Measurements from ENCODE around the gene SGMS2. TPM values are rescaled to one million over a fixed set of nuclear protein-coding genes. Genes with fewer than 3 reads are reported as not detected.

The SGMS2 gene
- total and polyA plus RNA-seq, 10 of the 15 experiments (the other 5 are each of a cell fraction or from before 2014, with no cell fraction given), result under 0.01 to 3.2 (median 0.17) TPM; not detected in 4

- TF ChIP-seq MTA3 (IDR thresholded peaks at IDR 0.05; ENCODE audit: borderline replicate concordance, low read length) (no peak), POU2F2 (IDR thresholded peaks at IDR 0.05; ENCODE audit: borderline replicate concordance, low read depth, low read length) (no peak), NRF1 (conservative IDR thresholded peaks at IDR 0.05; ENCODE audit: low read depth, low read length) (no peak), CTCF (IDR thresholded peaks at IDR 0.05 in 2 of 3, conservative IDR thresholded peaks at IDR 0.05 in 1 of 3; ENCODE audit: control insufficient read depth in 2 of 3, extremely low read depth in 1 of 3, insufficient read depth in 1 of 3, low read depth in 3 of 3, low read length in 3 of 3) (no peak), CBFB (IDR thresholded peaks at IDR 0.05; ENCODE audit: low read depth) (no peak), POLR2A (IDR thresholded peaks at IDR 0.05; ENCODE audit: low read depth, low read length) (no peak), NFIC (IDR thresholded peaks at IDR 0.05; ENCODE audit: low read depth, low read length) (no peak), BCL3 (IDR thresholded peaks at IDR 0.05; ENCODE audit: borderline replicate concordance, insufficient read depth, low read depth, low read length, poor library complexity, severe bottlenecking) (no peak), ZBED1 (IDR thresholded peaks at IDR 0.05; ENCODE audit: borderline replicate concordance) (no peak), SIN3A (IDR thresholded peaks at IDR 0.05; ENCODE audit: low read depth, low read length) (no peak), TBL1XR1 (IDR thresholded peaks at IDR 0.05; ENCODE audit: low read depth, low read length) (no peak), SUZ12 (IDR thresholded peaks at IDR 0.05; ENCODE audit: unreplicated experiment) (no peak), STAT3 (IDR thresholded peaks at IDR 0.05; ENCODE audit: low read depth, low read length) (no peak), PAX8 (IDR thresholded peaks at IDR 0.05) (no peak), SMAD1 (IDR thresholded peaks at IDR 0.05; ENCODE audit: low read depth, partially characterized antibody) (no peak)
- Histone ChIP-seq H3K4me1 (ENCODE audit: control insufficient read depth, insufficient read depth, low read length) (no peaks in the 10 kb centered on the region), H2AFZ (ENCODE audit: control insufficient read depth, low read depth, low read length) (no peak overlapping the region), H3K36me3 (ENCODE audit: control insufficient read depth in 2 of 2, insufficient read depth in 2 of 2, low read length in 1 of 2) (no peaks in the 10 kb centered on the region), H3K27ac (ENCODE audit: control insufficient read depth, insufficient read depth) (no peak overlapping the region), H4K20me1 (ENCODE audit: control insufficient read depth, insufficient read depth) (no peaks in the 10 kb centered on the region), H3K27me3 (replicated peaks in 1 of 2; ENCODE audit: control insufficient read depth in 2 of 2, insufficient read depth in 2 of 2, low read length in 1 of 2) (no peaks in the 10 kb centered on the region), H3K79me2 (ENCODE audit: control insufficient read depth, insufficient read depth, low read length) (no peaks in the 10 kb centered on the region), H3K9ac (ENCODE audit: control insufficient read depth, insufficient read depth, low read length) (no peak overlapping the region), H3K4me3 (no peak overlapping the region), H3K9me3 (replicated peaks; ENCODE audit: control insufficient read depth, insufficient read depth, low read length) (no peaks in the 10 kb centered on the region), H3K4me2 (ENCODE audit: control insufficient read depth, insufficient read depth) (no peak overlapping the region)
- FAIRE-seq (no peak), DNase-seq (ENCODE audit: low read depth, low spot score) (no peak), ATAC-seq (no peak)
- ChIA-PET SMC1A (ENCODE audit: uncharacterized antibody, unreplicated experiment) (no interaction called here), CTCF (interaction anchor here (0.7 to 1.8 kb wide), 4 partner anchors 8 to 137 kb away, joined by 3 to 7 read pairs (median 4); no protein-coding TSS in a partner anchor), RAD21 (ENCODE audit: unreplicated experiment) (no interaction called here), POLR2A (no interaction called here)
- in situ Hi-C loops (cut with MboI) (no loop called here), intact Hi-C loops (cut with micrococcal nuclease; ENCODE audit: unreplicated experiment) (no loop called here)
- WGBS (ENCODE audit: insufficient coverage, insufficient replicate concordance, low lambda C conversion rate, missing lambda C conversion rate), result 39% methylated on average over 3 of the region's 3 CpGs
- BruUV-seq (replicated peaks), result no TSS peak
Observed at GRCh38 chr4:107874024-107874423, 49.3 kb downstream of the SGMS2 start.
